Endothelial cell (in vitro differentiated cells): ENCODE measurements around the gene C22orf31. TPM values are rescaled to one million over a fixed set of nuclear protein-coding genes. Genes with fewer than 3 reads are reported as not detected.

Experiments used
- DNase-seq: peaks from one replicate; pipeline ENCODE4 v3.0.0; 2021; ENCODE audit warnings: low spot score
- H3K27ac Mint-ChIP-seq: one replicate; pipeline ENCODE4 v1.8.0; 2021; ENCODE audit warnings: mixed read lengths, inconsistent platforms; ENCODE audit not compliant: unreplicated experiment
- H3K27me3 Mint-ChIP-seq: one replicate; pipeline ENCODE4 v1.8.0; 2021; ENCODE audit warnings: mild to moderate bottlenecking, moderate library complexity, mixed read lengths, inconsistent platforms; ENCODE audit not compliant: unreplicated experiment
- H3K36me3 Mint-ChIP-seq: one replicate; pipeline ENCODE4 v1.8.0; 2021; ENCODE audit warnings: mild to moderate bottlenecking, low read depth, mixed read lengths, inconsistent platforms; ENCODE audit not compliant: unreplicated experiment
- H3K4me1 Mint-ChIP-seq: one replicate; pipeline ENCODE4 v1.8.0; 2021; ENCODE audit warnings: mild to moderate bottlenecking, mixed read lengths, inconsistent platforms; ENCODE audit not compliant: unreplicated experiment
- H3K4me3 Mint-ChIP-seq: one replicate; pipeline ENCODE4 v1.8.0; 2021; ENCODE audit warnings: mild to moderate bottlenecking, mixed read lengths, inconsistent platforms; ENCODE audit not compliant: unreplicated experiment
- H3K9me3 Mint-ChIP-seq: one replicate; pipeline ENCODE4 v1.8.0; 2021; ENCODE audit warnings: mixed read lengths, inconsistent platforms; ENCODE audit not compliant: unreplicated experiment
- total RNA-seq: library from RNA; stranded (reverse); fragmentation: NEBNext Ultra II Directional; extraction: Animal tissue kit (Norgen Biotek cat#: 25700); gene quantifications from one replicate; pipeline ENCODE4 v1.2.1, GENCODE V29; 2021; ENCODE audit not compliant: unreplicated experiment
- TF ChIP-seq, protein P1 (sequence below): fragments of 200-600 bp; sonication (generic); IDR thresholded peaks from one replicate; pipeline ENCODE4 v1.5.0; 2021; ENCODE audit warnings: antibody characterized with exemption; ENCODE audit not compliant: unreplicated experiment

Gene C22orf31
- total RNA-seq, 1 donor from 2014 or later, result not detected

DNA sequence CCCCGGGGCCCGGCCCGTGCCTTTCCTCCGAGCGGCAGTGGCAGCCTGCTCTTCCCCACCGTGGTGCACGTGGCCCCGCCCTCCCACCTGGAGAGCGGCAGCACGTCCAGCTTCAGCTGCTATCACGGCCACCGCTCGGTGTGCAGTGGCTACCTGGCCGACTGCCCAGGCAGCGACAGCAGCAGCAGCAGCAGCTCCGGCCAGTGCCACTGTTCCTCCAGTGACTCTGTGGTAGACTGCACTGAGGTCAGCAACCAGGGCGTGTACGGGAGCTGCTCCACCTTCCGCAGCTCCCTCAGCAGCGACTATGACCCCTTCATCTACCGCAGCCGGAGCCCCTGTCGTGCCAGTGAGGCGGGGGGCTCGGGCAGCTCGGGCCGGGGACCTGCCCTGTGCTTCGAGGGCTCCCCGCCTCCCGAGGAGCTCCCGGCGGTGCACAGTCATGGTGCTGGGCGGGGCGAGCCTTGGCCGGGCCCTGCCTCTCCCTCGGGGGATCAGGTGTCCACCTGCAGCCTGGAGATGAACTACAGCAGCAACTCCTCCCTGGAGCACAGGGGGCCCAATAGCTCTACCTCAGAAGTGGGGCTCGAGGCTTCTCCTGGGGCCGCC lies 11.9 kb downstream of the C22orf31 start:
- TF ChIP-seq, protein P1, sequence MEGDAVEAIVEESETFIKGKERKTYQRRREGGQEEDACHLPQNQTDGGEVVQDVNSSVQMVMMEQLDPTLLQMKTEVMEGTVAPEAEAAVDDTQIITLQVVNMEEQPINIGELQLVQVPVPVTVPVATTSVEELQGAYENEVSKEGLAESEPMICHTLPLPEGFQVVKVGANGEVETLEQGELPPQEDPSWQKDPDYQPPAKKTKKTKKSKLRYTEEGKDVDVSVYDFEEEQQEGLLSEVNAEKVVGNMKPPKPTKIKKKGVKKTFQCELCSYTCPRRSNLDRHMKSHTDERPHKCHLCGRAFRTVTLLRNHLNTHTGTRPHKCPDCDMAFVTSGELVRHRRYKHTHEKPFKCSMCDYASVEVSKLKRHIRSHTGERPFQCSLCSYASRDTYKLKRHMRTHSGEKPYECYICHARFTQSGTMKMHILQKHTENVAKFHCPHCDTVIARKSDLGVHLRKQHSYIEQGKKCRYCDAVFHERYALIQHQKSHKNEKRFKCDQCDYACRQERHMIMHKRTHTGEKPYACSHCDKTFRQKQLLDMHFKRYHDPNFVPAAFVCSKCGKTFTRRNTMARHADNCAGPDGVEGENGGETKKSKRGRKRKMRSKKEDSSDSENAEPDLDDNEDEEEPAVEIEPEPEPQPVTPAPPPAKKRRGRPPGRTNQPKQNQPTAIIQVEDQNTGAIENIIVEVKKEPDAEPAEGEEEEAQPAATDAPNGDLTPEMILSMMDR, result no peak
- Mint-ChIP-seq H3K27ac (no peak overlapping the region), H3K4me1 (no peaks in the 10 kb centered on the region), H3K27me3 (peaks cover 3% of the 10 kb centered on the region), H3K9me3 (no peaks in the 10 kb centered on the region), H3K36me3 (no peaks in the 10 kb centered on the region), H3K4me3 (no peak overlapping the region)
- DNase-seq, result no peak

DNA sequence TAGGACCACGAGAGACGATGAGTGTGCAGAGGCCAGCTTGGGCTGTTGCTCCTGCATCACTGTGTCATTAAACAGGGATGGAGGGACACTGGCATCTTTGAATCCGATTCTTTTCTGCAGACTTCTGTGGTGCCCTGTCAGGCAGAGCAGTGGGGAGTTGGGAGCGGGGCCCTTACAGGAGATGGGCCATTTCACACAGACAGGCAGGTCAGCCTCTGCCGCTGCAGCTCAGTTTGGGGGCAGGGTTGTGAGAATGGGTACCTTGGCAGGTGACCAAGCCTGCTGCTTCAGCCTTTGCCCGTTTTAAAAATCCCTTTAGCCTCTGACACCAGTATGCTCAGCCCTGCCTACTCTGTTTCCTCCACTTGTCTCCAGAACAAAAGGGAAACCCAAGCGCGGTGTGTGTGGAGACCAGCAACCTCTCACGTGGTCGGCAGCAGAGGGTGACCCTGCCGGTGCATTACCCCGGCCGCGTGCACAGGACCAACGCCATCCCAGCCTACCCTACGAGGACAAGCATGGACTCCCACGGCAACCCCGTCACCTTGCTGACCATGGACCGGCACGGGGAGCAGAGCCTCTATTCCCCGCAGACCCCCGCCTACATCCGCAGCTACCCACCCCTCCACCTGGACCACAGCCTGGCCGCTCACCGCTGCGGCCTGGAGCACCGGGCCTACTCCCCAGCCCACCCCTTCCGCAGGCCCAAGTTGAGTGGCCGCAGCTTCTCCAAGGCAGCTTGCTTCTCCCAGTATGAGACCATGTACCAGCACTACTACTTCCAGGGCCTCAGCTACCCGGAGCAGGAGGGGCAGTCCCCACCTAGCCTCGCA lies 12.6 kb downstream of the C22orf31 start:
- no peaks in the 10 kb centered on the region for H3K9me3 Mint-ChIP-seq
- TF ChIP-seq, protein P1, result no peak
- H3K36me3 Mint-ChIP-seq, result no peaks in the 10 kb centered on the region
- no peak overlapping the region for H3K4me3 Mint-ChIP-seq
- peaks cover 3% of the 10 kb centered on the region for H3K27me3 Mint-ChIP-seq
- no peak overlapping the region for H3K27ac Mint-ChIP-seq
- H3K4me1 Mint-ChIP-seq, result no peaks in the 10 kb centered on the region
- DNase-seq, result no peak

DNA sequence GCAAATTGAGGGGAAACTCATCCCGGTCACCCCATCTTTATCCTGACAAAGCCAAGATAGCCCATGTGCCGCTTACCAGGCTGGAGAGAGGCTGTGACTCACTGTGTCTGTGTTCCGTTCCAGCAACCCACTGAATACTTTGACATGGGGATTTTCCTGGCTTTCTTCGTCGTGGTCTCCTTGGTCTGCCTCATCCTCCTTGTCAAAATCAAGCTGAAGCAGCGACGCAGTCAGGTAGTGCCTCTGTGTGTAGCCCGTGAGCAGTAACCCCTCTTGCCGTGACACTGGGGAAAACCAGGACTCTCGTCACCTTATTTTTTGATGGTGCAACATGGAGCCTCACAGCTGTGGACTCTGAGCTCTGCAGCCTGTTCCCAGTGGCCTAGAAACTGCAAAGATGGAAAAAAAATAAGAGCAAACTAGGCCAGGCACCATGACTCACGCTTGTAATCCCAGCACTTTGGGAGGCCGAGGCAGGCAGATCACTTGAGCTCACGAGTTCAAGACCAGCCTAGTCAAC lies 16.9 kb downstream of the C22orf31 start:
- TF ChIP-seq, protein P1, result no peak
- Mint-ChIP-seq H3K27me3 (peaks cover 5% of the 10 kb centered on the region), H3K36me3 (no peaks in the 10 kb centered on the region), H3K27ac (no peak overlapping the region), H3K4me1 (peaks cover 11% of the 10 kb centered on the region), H3K9me3 (no peaks in the 10 kb centered on the region), H3K4me3 (no peak overlapping the region)
- DNase-seq, result no peak

DNA sequence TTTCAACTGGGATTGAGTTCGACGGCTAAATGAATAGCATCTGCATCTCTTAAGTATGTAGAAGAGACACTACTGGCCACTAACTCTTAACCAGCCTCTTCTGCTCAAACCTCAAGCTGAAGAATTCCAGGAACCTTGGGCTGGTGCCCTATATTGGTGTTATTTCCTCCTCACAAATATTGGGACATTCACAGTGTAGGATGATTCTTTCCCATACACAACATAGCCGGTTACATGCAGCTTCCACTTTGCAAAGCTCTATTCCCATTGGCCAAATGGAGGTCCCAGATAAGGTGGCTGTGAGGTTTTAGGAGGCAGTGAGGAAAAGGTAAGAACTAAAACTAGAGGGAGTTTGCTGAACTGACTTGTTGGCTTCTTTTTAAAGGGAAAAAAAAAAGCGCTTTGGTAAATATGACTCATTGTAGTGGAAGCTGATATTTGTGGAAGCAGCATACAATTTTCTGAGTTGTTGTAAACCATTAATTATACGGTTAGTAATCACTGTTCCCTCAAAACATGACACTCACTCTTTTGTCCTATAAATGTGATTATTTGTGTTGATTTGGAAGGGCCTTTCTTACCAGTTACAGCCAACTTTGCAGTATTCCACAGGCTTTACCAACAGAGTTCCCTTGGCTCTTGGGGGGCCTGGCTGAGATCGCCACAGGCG lies 17.6 kb downstream of the C22orf31 start:
- TF ChIP-seq, protein P1, result no peak
- no peak overlapping the region for H3K4me3 Mint-ChIP-seq
- no peaks in the 10 kb centered on the region for H3K9me3 Mint-ChIP-seq
- DNase-seq, result no peak
- H3K27ac Mint-ChIP-seq, result no peak overlapping the region
- no peaks in the 10 kb centered on the region for H3K36me3 Mint-ChIP-seq
- peaks cover 4% of the 10 kb centered on the region for H3K27me3 Mint-ChIP-seq
- H3K4me1 Mint-ChIP-seq, result peaks cover 11% of the 10 kb centered on the region
